Liver (tissue), 9 donors: ENCODE results near the gene C20orf173. TPM values are rescaled to one million over a fixed set of nuclear protein-coding genes. Genes with fewer than 3 reads are reported as not detected.

Experiments used
- DNase-seq: peaks from one replicate; pipeline ENCODE4 v3.0.0-alpha.2; 2017; ENCODE audit warnings: low spot score
- H3K27ac ChIP-seq, 2 donors: one replicate each; pipeline ENCODE4 v1.7.0; 2013; ENCODE audit warnings: inconsistent platforms in 2 of 2, low read length in 2 of 2, control low read depth in 1 of 2, low read depth in 1 of 2, mild to moderate bottlenecking in 1 of 2
- H3K27me3 ChIP-seq, 4 donors: one replicate each; pipeline versions ENCODE4 v1.6.1 to v1.7.0; 2013; ENCODE audit warnings: low read length in 3 of 4, inconsistent platforms in 1 of 4, mild to moderate bottlenecking in 1 of 4, moderate library complexity in 1 of 4; ENCODE audit not compliant: control insufficient read depth in 4 of 4, insufficient read depth in 4 of 4
- H3K36me3 ChIP-seq, 4 donors: one replicate each; pipeline versions ENCODE4 v1.6.1 to v1.7.0; 2013; ENCODE audit warnings: low read length in 3 of 4, mild to moderate bottlenecking in 3 of 4, low read depth in 1 of 4, moderate library complexity in 1 of 4; ENCODE audit not compliant: control insufficient read depth in 4 of 4, insufficient read depth in 3 of 4
- H3K4me1 ChIP-seq, 4 donors: one replicate each; pipeline versions ENCODE4 v1.6.1 to v1.7.0; 2013; ENCODE audit warnings: low read length in 3 of 4, mild to moderate bottlenecking in 3 of 4, moderate library complexity in 1 of 4; ENCODE audit not compliant: control insufficient read depth in 4 of 4, insufficient read depth in 4 of 4
- H3K4me3 ChIP-seq, 3 donors: one replicate each; pipeline versions ENCODE4 v1.6.1 to v1.7.0; 2013; ENCODE audit warnings: low read length in 3 of 3, control low read depth in 1 of 3, low read depth in 1 of 3, mild to moderate bottlenecking in 1 of 3
- H3K9ac ChIP-seq, 2 donors: one replicate each; pipeline ENCODE4 v1.7.0; 2013; ENCODE audit warnings: low read length in 2 of 2, mild to moderate bottlenecking in 2 of 2, moderate library complexity in 2 of 2, control low read depth in 1 of 2, low read depth in 1 of 2
- H3K9me3 ChIP-seq, 4 donors: one replicate each; pipeline versions ENCODE4 v1.6.1 to v1.7.0; 2013; ENCODE audit warnings: low read length in 3 of 4; ENCODE audit not compliant: control insufficient read depth in 4 of 4
- ATF3 ChIP-seq: IDR thresholded peaks from 2 replicates; pipeline ENCODE4 v1.6.1; 2016; ENCODE audit warnings: antibody characterized with exemption
- CTCF ChIP-seq: fragments of 150-350 bp; IDR thresholded peaks from 2 replicates; pipeline ENCODE4 v1.5.1; 2017; ENCODE audit warnings: improper control_type of control experiment, low read depth, low read length; ENCODE audit not compliant: missing input control
- EGR1 ChIP-seq, 2 donors: IDR thresholded peaks; 2 replicates each; pipeline ENCODE4 v1.6.1; 2016 to 2018; ENCODE audit warnings: antibody characterized with exemption in 2 of 2, low read depth in 2 of 2
- FOXA1 ChIP-seq: IDR thresholded peaks from 2 replicates; pipeline ENCODE4 v1.6.1; 2016; ENCODE audit warnings: antibody characterized with exemption
- FOXA2 ChIP-seq: IDR thresholded peaks from 2 replicates; pipeline ENCODE4 v1.6.1; 2016; ENCODE audit warnings: antibody characterized with exemption
- GABPA ChIP-seq, 2 donors: IDR thresholded peaks in 1 of 2; conservative IDR thresholded peaks in 1 of 2; 2 replicates each; pipeline ENCODE4 v1.6.1; 2016; ENCODE audit warnings: antibody characterized with exemption in 2 of 2, mild to moderate bottlenecking in 1 of 2, moderate library complexity in 1 of 2
- HNF4A ChIP-seq, 2 donors: conservative IDR thresholded peaks; 2 replicates each; pipeline ENCODE4 v1.6.1; 2016; ENCODE audit warnings: antibody characterized with exemption in 2 of 2, mild to moderate bottlenecking in 2 of 2
- HNF4G ChIP-seq: IDR thresholded peaks from 2 replicates; pipeline ENCODE4 v1.6.1; 2016; ENCODE audit warnings: antibody characterized with exemption
- JUND ChIP-seq, 2 donors: IDR thresholded peaks; 2 replicates each; pipeline ENCODE4 v1.6.1; 2016; ENCODE audit warnings: antibody characterized with exemption in 2 of 2
- MAX ChIP-seq: IDR thresholded peaks from 2 replicates; pipeline ENCODE4 v1.6.1; 2016; ENCODE audit warnings: antibody characterized with exemption
- NR2F2 ChIP-seq: IDR thresholded peaks from 2 replicates; pipeline ENCODE4 v1.6.1; 2016; ENCODE audit warnings: antibody characterized with exemption
- RAD21 ChIP-seq, 2 donors: IDR thresholded peaks; 2 replicates each; pipeline ENCODE4 v1.6.1; 2016; ENCODE audit warnings: antibody characterized with exemption in 2 of 2, mild to moderate bottlenecking in 2 of 2
- REST ChIP-seq: IDR thresholded peaks from 2 replicates; pipeline ENCODE4 v1.6.1; 2016; ENCODE audit warnings: antibody characterized with exemption, mild to moderate bottlenecking
- RXRA ChIP-seq, 2 donors: IDR thresholded peaks; 2 replicates each; pipeline ENCODE4 v1.6.1; 2017 to 2018; ENCODE audit warnings: antibody characterized with exemption in 2 of 2, mild to moderate bottlenecking in 1 of 2
- SP1 ChIP-seq: IDR thresholded peaks from 2 replicates; pipeline ENCODE4 v1.6.1; 2018; ENCODE audit warnings: antibody characterized with exemption, mild to moderate bottlenecking
- TAF1 ChIP-seq: conservative IDR thresholded peaks from 2 replicates; pipeline ENCODE4 v1.6.1; 2016; ENCODE audit warnings: antibody characterized with exemption, mild to moderate bottlenecking
- YY1 ChIP-seq: IDR thresholded peaks from 2 replicates; pipeline ENCODE4 v1.6.1; 2016; ENCODE audit warnings: antibody characterized with exemption, mild to moderate bottlenecking
- ZBTB33 ChIP-seq: IDR thresholded peaks from 2 replicates; pipeline ENCODE4 v1.6.1; 2016; ENCODE audit warnings: antibody characterized with exemption
- WGBS: extraction: QIAGEN DNeasy Blood & Tissue Kit; methylation state at CpG from one replicate; pipeline ENCODE4 v1.1.7; 2013; 5-methylcytosine and 5-hydroxymethylcytosine counted together
- polyA plus RNA-seq, 2 donors: library from polyadenylated mRNA; stranded (reverse) in 1 of 2; unstranded in 1 of 2; fragments of 200-250 nt in 1 of 2; fragments of >200 nt in 1 of 2; fragmentation: Nextera tagmentation in 1 of 2; extraction: Ambion mirVana in 1 of 2; gene quantifications; one replicate each; pipeline versions ENCODE4 v1.2.1 to v1.2.3, GENCODE V29; 2013 to 2015
- total RNA-seq, 2 donors: library from RNA; depleted of rRNA; stranded (reverse); fragments of >200 nt; gene quantifications; one replicate each; pipeline ENCODE4 v1.2.3, GENCODE V29; 2014
- donor health status: healthy.
- donor health status: healthy.
- donor health status: healthy.
- donor health status: healthy.
- donor health status: healthy.

The C20orf173 gene
- total and polyA plus RNA-seq, 4 donors: not detected

GRCh38 chr20:35499271-35499670, 30.2 kb downstream of the C20orf173 start:
- peaks cover 12 to 90% (median 51%) of the 10 kb centered on the region in 4 donors for H3K36me3 ChIP-seq
- no peaks in the 10 kb centered on the region for H3K9me3 ChIP-seq
- H3K4me1 ChIP-seq: no peaks in the 10 kb centered on the region
- WGBS: 92% methylated on average over 1 of the region's 1 CpG
- no peak for DNase-seq
- H3K4me3 ChIP-seq: no peak overlapping the region
- TF ChIP-seq TAF1 (no peak), HNF4A (conservative IDR thresholded peaks at IDR 0.05) (no peak), FOXA2 (no peak), REST (no peak), RXRA (IDR thresholded peaks at IDR 0.05) (no peak), FOXA1 (no peak), GABPA (IDR thresholded peaks at IDR 0.05 in 1 of 2, conservative IDR thresholded peaks at IDR 0.05 in 1 of 2) (no peak), SP1 (no peak), ZBTB33 (no peak), ATF3 (no peak), RAD21 (IDR thresholded peaks at IDR 0.05) (no peak), HNF4G (no peak), JUND (IDR thresholded peaks at IDR 0.05) (no peak), YY1 (no peak), CTCF (no peak), NR2F2 (no peak), EGR1 (IDR thresholded peaks at IDR 0.05; ENCODE audit: low read depth in 2 of 2) (no peak)
- H3K27me3 ChIP-seq: no peaks in the 10 kb centered on the region
- no peak overlapping the region for H3K9ac ChIP-seq
- no peak overlapping the region for H3K27ac ChIP-seq

GRCh38 chr20:35497780-35498189, 31.7 kb downstream of the C20orf173 start:
- WGBS: 95% methylated on average over 9 of the region's 9 CpGs
- Histone ChIP-seq H3K27me3 (no peaks in the 10 kb centered on the region), H3K27ac (no peak overlapping the region), H3K4me3 (no peak overlapping the region), H3K9ac (no peak overlapping the region), H3K36me3 (peaks cover 11 to 84% (median 50%) of the 10 kb centered on the region in 4 donors), H3K4me1 (no peaks in the 10 kb centered on the region), H3K9me3 (no peaks in the 10 kb centered on the region)
- TF ChIP-seq MAX (no peak), EGR1 (IDR thresholded peaks at IDR 0.05; ENCODE audit: low read depth in 2 of 2) (no peak), YY1 (no peak), SP1 (no peak), ATF3 (no peak), TAF1 (no peak), HNF4A (conservative IDR thresholded peaks at IDR 0.05) (no peak), REST (no peak)
- DNase-seq: no peak
